C4-2B (cell line): ENCODE measurements around the gene MRPL10.

Source experiments
- CTCF ChIP-seq: fragments of 450-650 bp; conservative IDR thresholded peaks from 2 replicates; pipeline ENCODE4 v1.5.1; 2017; ENCODE audit warnings: mild to moderate bottlenecking
- ZFX ChIP-seq: fragments of 450-650 bp; IDR thresholded peaks from 2 replicates; pipeline ENCODE4 v1.6.1; 2017

GRCh38 chr17:47871048-47871447 is 39.7 kb upstream of the MRPL10 start:
- TF ChIP-seq CTCF (no peak), ZFX (no peak)
